Measurements from ENCODE around the gene POU2AF1.

DNA sequence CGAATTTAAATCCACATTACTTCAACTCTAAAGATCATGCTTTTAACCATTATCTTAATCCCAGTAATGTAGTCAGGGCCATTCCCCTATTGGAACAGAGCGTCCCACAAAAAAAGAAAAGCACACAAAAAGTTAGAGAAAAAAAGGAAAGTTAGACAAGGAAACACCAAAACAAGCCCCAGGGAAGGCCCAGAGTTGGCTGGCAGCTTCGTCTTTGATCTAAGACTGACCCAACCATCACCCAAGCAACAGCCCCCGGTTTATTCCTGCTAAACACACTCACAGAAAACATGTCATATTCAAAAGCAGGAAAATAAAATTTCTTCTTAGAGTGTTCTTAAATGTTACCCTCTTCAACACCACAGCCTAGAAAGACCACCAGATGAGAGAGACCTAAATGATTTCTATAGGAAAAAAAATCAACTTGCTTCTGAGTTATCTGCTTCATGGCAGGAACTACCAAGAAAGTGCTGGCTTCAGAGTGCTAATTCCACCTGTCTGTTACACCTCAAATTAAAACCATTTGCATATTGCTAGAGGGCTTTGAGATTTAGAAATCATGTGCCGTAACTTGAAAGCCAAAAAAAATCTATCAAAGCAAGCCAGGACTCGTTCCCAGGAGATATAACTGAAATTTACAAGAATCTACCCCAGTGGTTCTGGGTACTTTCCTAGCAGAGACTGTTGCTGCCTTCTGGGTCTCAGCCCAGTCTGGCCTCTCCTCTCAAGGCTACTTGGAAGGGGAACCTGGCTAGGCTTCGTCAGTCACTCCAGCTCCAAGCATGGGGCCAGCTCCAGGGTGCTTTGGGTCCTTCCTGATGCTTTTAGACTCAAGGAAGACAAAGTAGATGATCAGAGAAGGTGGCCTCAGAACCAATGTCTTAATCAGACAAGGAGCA, 49.5 kb downstream of the POU2AF1 start:
- TF ChIP-seq, protein P1, sequence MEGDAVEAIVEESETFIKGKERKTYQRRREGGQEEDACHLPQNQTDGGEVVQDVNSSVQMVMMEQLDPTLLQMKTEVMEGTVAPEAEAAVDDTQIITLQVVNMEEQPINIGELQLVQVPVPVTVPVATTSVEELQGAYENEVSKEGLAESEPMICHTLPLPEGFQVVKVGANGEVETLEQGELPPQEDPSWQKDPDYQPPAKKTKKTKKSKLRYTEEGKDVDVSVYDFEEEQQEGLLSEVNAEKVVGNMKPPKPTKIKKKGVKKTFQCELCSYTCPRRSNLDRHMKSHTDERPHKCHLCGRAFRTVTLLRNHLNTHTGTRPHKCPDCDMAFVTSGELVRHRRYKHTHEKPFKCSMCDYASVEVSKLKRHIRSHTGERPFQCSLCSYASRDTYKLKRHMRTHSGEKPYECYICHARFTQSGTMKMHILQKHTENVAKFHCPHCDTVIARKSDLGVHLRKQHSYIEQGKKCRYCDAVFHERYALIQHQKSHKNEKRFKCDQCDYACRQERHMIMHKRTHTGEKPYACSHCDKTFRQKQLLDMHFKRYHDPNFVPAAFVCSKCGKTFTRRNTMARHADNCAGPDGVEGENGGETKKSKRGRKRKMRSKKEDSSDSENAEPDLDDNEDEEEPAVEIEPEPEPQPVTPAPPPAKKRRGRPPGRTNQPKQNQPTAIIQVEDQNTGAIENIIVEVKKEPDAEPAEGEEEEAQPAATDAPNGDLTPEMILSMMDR (optimal IDR thresholded peaks at IDR 0.05 in 1 of 3, IDR thresholded peaks at IDR 0.05 in 1 of 3, conservative IDR thresholded peaks at IDR 0.05 in 1 of 3; ENCODE audit: extremely low read depth in 1 of 3, insufficient read depth in 2 of 3, low read length in 3 of 3), result no peak
- no peak for TF ChIP-seq EZH2 (IDR thresholded peaks at IDR 0.05; ENCODE audit: low read length)

All from keratinocyte (primary cell).